Smooth muscle cell of the brain vasculature (primary cell): ENCODE results near the gene RAB40C.

Experiments
- DNase-seq: peaks from one replicate; pipeline ENCODE4 v3.0.0-alpha.2; 2012; ENCODE audit warnings: low read depth, low spot score

The RAB40C gene

DNA sequence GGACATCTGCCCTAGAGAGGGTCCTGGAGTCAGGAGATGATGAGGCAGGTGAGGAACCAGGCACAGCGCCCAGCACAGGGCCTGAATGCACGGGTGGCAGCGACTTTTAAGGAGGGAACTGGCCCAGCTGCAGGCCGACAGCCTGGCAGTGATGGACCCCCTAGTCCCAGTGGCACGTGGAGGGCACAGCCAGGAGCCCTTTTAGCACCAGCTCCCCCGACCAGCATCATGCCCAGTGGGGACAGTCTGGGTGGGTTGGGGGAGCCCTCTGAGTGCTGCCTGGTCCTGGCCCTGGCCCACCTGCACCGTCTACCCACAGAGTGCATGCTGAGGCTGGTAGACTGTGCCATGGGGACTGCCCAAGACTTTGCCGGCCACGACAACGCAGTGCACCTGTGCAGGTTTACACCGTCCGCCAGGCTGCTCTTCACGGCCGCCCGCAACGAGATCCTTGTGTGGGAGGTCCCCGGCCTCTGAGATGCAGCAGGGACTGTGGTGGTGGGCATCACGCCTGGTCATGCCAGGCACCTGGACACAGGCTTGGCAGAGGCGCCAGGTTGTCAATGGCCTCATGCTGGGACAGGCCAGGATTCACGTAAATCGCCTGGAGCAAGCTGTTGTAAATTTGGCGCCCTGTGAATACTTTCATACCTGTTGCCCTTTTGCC is 77.4 kb downstream of the RAB40C start:
- DNase-seq: no peak

DNA sequence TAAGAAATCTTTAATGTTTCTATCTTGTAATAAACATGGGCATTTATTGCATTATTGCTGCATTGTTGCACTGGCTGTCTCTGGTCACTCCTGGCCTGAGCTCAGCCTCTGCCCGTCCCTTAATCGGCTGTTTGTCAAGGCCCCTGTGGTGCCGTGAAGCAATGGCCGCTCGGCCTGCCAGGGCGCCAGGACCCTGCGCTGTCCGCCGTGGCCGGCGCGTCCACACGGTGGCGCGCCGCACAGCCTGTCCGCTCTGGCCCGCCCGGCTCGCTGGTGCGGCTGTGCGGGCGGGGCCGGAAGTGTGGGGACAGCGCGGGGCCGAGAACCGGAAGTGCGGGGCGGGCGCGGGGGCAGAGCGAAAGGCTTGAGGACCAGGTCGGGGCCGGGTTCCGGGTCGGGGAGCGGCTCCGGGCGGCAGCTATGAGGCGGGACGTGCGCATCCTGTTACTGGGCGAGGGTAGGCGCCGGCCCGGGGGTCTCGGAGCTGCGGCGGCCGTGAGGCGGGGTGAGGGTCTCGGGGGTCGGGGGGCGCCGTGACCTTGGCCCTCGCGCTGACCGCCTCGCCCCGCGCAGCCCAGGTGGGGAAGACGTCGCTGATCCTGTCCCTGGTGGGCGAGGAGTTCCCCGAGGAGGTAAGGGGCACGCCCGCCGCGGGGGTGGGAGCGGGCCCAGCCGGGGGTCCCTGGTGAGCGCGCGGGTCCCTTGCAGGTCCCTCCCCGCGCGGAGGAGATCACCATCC is 78.1 kb downstream of the RAB40C start, which contains the start of gene RHOT2:
TSS of gene RHOT2 (plus strand) at position 353 of the 739 bp plus-strand sequence. CDS start at position 421, 68 bp downstream.
- peak; percentile 71 for DNase-seq

DNA sequence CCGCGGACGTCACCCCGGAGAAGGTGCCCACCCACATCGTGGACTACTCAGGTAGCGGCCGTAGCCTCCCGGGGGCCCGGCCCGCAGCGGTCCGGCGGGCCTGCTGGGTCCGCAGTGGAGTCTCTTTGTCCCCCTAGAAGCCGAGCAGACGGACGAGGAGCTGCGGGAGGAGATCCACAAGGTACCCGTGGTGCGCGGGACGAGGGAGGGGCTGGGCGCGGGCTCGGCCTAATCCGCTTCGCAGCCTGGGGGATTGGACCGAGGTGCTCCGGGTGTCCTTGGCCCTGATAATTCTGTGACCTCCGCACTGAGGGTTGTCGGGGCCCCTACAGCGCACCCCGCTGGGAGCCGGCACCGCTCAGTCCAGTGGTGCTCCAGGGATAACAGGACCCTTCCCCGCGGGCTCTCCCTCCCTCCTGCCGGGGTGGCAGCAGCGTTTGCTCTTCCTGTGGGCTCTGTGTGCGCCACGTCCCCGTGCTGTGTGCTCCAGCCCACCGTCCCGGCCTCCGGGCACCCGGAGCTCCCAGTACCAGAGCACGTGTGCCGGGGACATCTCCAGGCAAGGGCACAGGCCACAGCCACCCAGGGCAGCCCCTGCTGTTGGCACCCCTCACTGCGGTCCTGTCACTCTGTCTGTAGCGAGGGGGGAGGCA is 78.8 kb downstream of the RAB40C start:
- no peak for DNase-seq

DNA sequence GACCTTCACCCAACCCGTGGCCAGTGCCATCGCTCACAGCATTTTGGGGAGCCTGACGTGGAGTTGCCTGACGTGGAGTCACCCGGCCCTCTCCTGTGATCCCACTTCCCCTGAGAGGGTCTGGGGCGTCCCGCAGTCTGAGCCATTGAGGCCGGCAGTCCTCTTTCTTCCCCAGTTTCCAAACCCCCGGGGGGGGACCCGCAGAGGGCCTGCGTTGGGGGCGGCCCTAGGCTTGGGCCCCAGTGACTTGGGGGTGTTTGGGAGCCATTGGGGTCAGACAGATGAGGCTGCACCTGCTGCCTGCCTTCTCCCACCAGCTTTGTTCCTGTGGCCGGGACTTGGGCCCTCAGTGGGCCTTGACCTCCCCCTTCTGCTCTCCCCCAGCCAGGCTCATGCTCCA is 79.8 kb downstream of the RAB40C start:
- no peak for DNase-seq

DNA sequence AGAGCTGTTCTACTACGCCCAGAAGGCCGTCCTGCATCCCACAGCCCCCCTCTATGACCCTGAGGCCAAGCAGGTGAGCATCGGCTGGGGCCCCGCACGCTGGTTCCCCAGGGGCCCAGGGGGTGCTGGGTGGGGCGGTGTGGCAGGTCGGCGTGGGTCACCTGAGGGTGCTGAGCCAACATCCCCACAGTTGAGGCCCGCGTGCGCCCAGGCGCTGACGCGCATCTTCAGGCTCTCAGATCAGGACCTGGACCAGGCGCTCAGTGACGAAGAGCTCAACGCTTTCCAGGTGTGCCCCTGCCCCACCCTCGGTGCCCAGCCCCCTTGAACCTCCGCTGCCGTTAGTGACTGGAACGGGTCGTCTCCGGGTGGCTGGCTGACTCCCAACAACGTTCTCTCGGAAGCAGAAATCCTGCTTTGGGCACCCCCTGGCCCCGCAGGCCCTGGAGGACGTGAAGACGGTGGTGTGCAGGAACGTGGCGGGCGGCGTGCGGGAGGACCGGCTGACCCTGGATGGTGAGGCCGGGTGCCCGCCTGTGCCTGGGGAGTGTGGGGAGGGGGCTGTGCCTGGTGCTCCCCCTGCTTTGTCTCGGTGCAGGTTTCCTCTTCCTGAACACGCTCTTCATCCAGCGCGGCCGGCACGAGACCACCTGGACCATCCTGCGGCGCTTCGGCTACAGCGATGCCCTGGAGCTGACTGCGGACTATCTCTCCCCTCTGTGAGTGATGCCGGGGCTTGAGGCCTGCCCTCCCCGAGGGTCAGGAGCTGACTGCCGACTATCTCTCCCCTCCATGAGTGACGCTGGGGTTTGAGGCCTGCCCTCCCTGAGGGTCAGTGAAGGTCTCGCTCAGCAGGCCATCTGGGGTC is 80.9 kb downstream of the RAB40C start:
- DNase-seq: no peak

DNA sequence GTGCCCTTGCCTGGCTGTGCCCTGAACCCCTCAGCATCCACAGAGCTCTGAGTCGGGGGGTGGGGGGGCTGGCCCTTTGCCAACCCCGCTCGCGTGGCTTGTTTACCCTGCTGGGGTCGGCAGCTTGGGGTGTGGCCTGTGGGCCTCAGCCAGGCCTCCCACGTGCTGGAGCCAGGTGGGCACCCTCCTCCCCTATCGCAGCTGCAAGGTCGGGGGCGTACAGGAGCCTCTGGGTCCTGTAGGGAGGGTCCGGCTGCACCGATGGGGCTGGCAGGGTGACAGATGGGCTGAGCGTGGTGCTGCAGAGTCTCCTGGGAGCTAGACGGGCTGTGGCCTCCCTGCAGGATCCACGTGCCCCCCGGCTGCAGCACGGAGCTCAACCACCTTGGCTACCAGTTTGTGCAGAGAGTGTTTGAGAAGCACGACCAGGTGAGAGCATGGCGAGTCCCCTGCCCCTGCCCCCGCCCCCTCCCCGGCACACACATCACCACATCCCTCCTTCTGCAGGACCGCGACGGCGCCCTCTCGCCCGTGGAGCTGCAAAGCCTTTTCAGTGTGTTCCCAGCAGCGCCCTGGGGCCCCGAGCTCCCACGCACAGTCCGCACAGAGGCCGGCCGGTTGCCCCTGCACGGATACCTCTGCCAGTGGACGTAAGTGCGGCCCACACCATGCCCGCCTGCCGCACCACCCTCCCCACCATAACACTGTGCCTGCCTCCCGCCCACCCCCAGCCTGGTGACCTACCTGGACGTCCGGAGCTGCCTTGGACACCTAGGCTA is 81.7 kb downstream of the RAB40C start:
- DNase-seq: no peak

DNA sequence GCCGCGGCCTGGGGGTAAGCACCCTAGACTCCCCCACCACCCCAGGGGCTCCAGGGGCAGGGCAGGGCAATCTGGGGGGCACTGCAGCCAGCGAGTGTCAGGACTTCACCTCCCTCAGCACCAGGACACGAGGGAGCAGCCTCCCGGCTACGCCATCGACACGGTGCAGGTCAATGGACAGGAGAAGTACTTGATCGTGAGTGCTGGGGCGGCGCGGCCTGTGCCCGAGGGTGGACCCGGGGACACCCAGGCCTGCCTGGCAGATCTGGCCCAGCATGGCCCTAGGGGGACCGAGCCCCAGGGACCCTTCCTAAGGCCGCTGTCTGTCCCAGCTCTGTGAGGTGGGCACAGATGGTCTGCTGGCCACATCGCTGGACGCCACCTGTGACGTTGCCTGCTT is 82.5 kb downstream of the RAB40C start:
- no peak for DNase-seq

DNA sequence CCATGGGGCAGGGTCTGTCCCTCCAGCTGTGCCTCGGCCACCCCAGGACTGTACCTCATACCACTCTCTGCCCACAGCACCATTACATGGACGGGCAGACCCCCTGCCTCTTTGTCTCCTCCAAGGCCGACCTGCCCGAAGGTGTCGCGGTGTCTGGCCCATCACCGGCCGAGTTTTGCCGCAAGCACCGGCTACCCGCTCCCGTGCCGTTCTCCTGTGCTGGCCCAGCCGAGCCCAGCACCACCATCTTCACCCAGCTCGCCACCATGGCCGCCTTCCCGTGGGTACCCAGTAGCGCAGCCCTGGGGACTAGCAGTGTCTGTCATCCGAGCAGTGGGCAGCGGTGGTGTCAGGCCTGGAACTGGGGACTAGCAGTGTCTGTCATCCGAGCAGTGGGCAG is 83.0 kb downstream of the RAB40C start:
- no peak for DNase-seq

DNA sequence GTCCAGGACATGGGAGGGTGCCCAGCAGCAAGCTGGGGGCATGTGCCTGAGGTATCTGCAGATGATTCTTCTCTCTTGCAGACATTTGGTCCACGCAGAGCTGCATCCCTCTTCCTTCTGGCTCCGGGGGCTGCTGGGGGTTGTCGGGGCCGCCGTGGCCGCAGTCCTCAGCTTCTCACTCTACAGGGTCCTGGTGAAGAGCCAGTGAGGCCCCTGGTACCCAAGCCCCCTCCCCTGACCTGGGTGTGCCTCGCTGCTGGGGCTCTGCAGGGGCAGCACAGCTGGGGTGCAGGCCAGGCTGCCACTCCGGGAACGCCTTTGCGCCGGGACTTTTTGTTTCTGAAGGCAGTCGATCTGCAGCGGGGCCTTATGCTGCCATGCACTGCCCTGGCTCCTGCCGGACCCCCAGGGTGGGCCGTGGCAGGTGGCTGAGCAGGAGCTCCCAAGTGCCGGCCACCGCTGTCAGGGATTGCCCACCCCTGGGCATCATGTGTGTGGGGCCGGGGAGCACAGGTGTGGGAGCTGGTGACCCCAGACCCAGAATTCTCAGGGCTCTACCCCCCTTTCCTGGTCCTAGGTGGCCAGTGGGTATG is 83.6 kb downstream of the RAB40C start:
- no peak for DNase-seq

DNA sequence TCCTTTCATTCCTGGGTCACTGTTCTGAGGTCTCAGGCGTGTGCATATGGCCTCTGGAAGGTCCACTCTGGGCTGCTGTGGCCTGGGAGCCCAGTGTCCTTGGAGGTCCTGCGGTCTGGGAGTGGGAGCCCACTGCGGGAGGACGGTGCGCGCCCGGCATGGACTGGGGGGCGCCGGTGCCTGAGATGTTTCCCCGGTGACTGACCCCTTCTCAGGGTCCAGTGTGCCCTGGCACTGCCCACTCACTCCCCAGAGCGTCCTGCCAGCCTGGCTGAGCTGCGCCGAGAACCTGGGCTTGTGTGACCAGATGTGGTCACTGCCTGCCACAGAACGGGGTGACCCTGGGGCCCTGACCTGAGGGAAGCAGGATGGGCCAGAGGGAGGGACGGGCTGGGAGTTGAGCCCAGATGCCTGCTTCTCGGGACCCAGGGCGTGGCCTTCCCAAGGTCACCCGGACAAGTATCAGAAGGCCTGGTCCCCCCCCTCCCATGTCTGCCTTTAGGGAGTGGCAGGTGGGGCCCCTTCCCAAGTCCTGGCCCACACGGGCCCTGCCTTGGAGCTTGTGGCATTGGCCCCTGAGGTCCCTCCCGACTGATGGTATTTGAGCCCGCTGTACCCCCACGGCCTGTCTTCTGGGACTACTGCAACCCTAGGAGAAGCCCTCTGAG is 84.5 kb downstream of the RAB40C start:
- no peak for DNase-seq

DNA sequence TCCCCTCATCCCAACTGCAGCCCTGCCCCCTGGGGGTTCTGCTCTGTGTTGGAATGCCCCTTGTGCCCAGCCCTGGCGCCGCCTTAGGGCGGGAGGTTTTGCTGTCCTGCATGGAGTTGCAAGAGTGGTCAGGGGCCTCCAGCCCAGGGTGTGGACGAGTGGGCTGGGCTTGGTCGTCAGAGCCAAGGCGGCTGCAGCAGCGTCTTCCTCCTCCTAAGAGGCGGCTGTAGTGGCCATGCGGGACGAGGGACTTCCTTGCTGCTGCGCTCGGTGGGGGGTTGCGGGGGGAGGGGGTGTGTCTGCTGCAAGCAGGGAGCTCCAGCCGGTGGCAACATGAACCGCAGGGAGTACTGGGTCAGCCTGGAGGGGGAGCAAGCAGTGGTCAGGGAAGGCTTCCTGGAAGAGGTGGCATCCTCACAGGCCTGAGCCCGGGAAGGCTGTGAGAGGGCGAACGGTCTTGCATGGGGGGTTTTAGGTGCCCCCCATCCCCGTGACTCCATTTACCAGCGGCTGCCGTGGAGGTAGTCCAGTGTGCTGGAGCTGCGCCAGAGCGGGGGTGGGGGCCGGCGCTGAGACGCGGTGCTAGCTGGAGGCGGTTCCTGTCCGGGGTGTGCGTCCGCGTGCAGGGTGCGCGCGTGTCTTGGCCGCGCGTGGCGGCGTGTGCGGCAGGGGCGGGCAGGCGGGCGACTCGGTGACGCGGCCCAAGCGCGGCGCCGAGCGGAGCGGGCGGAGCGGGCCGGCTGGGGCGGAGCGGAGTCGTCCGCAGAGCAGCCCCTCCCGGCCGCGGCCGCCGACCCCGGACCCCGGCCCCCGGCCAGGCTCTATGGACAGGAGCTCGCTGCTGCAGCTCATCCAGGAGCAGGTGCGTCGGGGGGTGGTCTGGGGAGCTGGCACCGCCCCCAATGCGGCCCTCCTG is 85.4 kb downstream of the RAB40C start, which contains the start of gene RHBDL1:
TSS of gene RHBDL1 (plus strand) at position 704 of the 916 bp plus-strand sequence. CDS start at position 824, 120 bp downstream.
- DNase-seq: no peak

DNA sequence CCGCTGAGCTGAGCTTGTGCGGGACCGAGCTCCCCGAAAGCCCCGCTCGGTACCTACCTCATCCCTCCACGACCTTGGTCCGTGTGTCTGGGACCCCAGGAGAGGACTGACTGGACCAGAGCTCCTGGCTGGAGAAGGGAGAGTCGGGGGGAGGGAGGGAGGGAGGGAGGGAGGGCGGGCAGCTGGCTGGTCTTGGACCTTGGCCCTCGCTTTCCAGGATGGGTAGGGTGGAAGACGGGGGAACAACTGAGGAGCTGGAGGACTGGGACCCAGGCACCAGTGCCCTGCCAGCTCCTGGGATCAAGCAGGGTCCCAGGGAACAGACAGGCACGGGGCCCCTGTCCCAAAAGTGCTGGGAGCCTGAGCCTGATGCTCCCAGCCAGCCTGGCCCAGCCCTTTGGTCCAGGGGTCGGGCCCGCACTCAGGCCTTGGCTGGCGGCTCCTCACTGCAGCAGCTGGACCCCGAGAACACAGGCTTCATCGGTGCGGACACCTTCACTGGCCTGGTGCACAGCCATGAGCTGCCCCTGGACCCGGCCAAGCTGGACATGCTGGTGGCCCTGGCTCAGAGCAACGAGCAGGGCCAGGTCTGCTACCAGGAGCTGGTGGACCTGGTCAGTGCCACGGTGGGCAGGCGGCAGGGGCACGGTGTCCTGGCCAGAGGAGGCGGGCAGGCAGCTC is 86.2 kb downstream of the RAB40C start:
- DNase-seq: no peak

DNA sequence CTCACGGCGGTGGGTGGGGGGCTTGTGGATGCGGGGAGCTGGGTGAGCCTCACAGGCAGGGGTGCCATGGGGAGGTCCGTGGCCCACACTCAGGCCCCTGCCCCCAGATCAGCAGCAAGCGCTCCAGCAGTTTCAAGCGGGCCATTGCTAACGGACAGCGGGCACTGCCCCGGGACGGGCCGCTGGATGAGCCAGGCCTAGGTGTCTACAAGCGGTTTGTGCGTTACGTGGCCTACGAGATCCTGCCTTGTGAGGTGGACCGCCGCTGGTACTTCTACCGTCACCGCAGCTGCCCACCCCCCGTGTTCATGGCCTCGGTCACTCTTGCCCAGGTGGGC is 86.7 kb downstream of the RAB40C start:
- DNase-seq: no peak

DNA sequence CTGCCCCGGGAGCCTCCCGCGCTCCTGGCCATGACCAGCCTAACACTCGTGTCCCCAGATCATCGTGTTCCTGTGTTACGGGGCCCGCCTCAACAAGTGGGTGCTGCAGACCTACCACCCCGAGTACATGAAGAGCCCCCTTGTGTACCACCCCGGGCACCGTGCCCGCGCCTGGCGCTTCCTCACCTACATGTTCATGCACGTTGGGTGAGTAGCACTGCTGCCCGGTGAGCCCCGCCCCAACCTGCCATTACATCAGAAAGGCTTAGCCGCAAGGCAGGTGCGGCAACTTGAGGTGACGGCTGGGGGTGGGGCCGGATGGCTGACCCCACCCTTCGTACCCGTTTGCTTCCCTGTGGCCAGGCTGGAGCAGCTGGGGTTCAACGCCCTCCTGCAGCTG is 87.0 kb downstream of the RAB40C start:
- no peak for DNase-seq

DNA sequence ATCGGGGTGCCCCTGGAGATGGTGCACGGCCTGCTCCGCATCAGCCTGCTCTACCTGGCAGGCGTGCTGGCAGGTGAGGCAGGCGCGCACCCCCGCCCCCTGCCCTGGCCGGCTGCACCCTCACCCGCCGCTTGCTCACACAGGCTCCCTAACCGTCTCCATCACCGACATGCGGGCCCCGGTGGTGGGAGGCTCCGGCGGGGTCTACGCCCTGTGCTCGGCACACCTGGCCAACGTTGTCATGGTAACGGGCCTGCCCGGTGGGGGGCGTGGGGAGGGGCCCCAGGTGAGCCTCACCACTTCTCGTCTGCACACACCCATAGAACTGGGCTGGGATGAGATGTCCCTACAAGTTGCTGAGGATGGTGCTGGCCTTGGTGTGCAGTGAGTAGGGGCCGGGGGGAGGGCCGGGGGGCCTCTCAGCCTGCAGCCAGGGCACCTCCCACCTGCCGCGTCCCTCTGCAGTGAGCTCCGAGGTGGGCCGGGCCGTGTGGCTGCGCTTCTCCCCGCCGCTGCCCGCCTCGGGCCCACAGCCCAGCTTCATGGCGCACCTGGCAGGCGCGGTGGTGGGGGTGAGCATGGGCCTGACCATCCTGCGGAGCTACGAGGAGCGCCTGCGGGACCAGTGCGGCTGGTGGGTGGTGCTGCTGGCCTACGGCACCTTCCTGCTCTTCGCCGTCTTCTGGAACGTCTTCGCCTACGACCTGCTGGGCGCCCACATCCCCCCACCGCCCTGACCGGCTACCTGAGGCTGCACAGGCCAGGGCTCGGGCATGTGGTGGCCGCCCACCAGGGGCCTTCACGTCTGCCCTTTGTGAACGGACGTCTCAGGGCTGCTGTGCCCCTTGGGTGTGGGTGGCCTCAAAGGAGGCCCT is 87.7 kb downstream of the RAB40C start:
- DNase-seq: no peak

DNA sequence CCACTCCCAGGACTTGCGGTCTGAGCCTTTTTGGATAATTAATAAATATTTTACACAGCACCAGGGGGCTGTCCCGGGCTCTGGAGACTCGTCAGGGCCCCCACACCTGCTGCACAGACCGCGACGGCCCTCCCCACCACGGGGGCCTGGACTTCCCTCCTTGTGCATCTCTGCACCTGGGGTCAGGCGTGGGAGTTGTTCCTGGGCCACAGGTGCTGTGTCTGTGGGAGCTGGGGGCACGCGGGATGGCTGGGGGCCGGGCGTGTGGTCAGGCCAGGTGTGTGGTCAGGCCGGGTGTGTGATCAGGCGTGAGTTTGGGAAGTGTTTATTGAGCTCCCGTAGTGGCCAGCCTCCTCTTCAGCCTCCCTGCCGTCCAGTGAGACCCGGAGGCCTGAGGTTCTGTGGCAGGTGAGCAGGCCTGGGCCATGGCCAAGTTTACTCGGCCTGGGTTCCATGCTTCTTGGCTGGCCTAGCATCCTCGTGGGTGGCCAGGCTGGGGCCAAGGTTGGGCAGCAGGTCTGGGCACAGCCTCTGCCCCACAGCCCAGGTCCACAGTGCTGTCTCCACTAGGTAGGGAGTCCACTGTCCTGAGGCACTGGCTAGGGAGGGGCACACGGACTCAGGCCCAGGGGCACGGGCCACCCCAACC is 88.5 kb downstream of the RAB40C start:
- no peak for DNase-seq
